Trophoblast cell (in vitro differentiated cells and primary cell): ENCODE results near the gene OR10H4.

Experiments
- DNase-seq, 2 donors: peaks; one replicate each; pipeline ENCODE4 v3.0.0-alpha.2; 2016
- H2AFZ ChIP-seq: 2 replicates; pipeline ENCODE4 v1.6.1; 2013; ENCODE audit warnings: low read length, moderate library complexity, mild to moderate bottlenecking; ENCODE audit not compliant: insufficient read depth, poor library complexity
- H2AK5ac ChIP-seq: 2 replicates; pipeline ENCODE4 v1.6.1; 2013; ENCODE audit warnings: mild to moderate bottlenecking, low read length
- H2BK120ac ChIP-seq: 2 replicates; pipeline ENCODE4 v1.6.1; 2013; ENCODE audit warnings: low read length, mild to moderate bottlenecking, moderate library complexity; ENCODE audit not compliant: insufficient read depth, poor library complexity
- H2BK12ac ChIP-seq: 2 replicates; pipeline ENCODE4 v1.6.1; 2013; ENCODE audit warnings: mild to moderate bottlenecking, low read length, moderate library complexity
- H2BK5ac ChIP-seq: 2 replicates; pipeline ENCODE4 v1.6.1; 2013; ENCODE audit warnings: low read length, low read depth, moderate library complexity, mild to moderate bottlenecking; ENCODE audit not compliant: poor library complexity
- H3K14ac ChIP-seq: 2 replicates; pipeline ENCODE4 v1.6.1; 2013; ENCODE audit warnings: mild to moderate bottlenecking, low read length
- H3K18ac ChIP-seq: 2 replicates; pipeline ENCODE4 v1.6.1; 2013; ENCODE audit warnings: mild to moderate bottlenecking, low read length
- H3K23ac ChIP-seq: 2 replicates; pipeline ENCODE4 v1.6.1; 2013; ENCODE audit warnings: low read length
- H3K27ac ChIP-seq: 2 replicates; pipeline ENCODE4 v1.5.1; 2013; ENCODE audit warnings: low read depth, mild to moderate bottlenecking, inconsistent platforms, low read length, moderate library complexity
- H3K27me3 ChIP-seq: 2 replicates; pipeline ENCODE4 v1.6.1; 2013; ENCODE audit warnings: inconsistent platforms, mild to moderate bottlenecking, low read length, moderate library complexity; ENCODE audit not compliant: insufficient read depth
- H3K36me3 ChIP-seq, 2 experiments: 1 replicate in 1 of 2; 2 replicates in 1 of 2; pipeline ENCODE4 v1.6.1; 2013; ENCODE audit warnings: low read length in 2 of 2, mild to moderate bottlenecking in 2 of 2, moderate library complexity in 1 of 2; ENCODE audit not compliant: insufficient read depth in 2 of 2, control insufficient read depth in 1 of 2
- H3K4ac ChIP-seq: 2 replicates; pipeline ENCODE4 v1.6.1; 2013; ENCODE audit warnings: low read depth, mild to moderate bottlenecking, low read length, moderate library complexity
- H3K4me1 ChIP-seq, 2 experiments: 1 replicate in 1 of 2; 2 replicates in 1 of 2; pipeline ENCODE4 v1.6.1; 2013; ENCODE audit warnings: low read length in 2 of 2, mild to moderate bottlenecking in 2 of 2, moderate library complexity in 1 of 2; ENCODE audit not compliant: insufficient read depth in 2 of 2, control insufficient read depth in 1 of 2
- H3K4me2 ChIP-seq: 2 replicates; pipeline ENCODE4 v1.6.1; 2013; ENCODE audit warnings: inconsistent platforms, mild to moderate bottlenecking, low read length, moderate library complexity
- H3K4me3 ChIP-seq: 2 replicates; pipeline ENCODE4 v1.5.1; 2013; ENCODE audit warnings: mild to moderate bottlenecking, low read depth, low read length, inconsistent platforms
- H3K79me1 ChIP-seq: one replicate; pipeline ENCODE4 v1.6.1; 2013; ENCODE audit warnings: low read length
- H3K79me2 ChIP-seq: 2 replicates; pipeline ENCODE4 v1.6.1; 2013; ENCODE audit warnings: low read length, mild to moderate bottlenecking; ENCODE audit not compliant: control insufficient read depth, insufficient read depth, poor library complexity
- H3K9ac ChIP-seq: 2 replicates; pipeline ENCODE4 v1.6.1; 2013; ENCODE audit warnings: mild to moderate bottlenecking, low read length
- H3K9me3 ChIP-seq: 2 replicates; pipeline ENCODE4 v1.6.1; 2013; ENCODE audit warnings: low read depth, mild to moderate bottlenecking, control low read depth, inconsistent platforms, low read length; ENCODE audit not compliant: insufficient read depth
- H4K12ac ChIP-seq: 2 replicates; pipeline ENCODE4 v1.6.1; 2013; ENCODE audit warnings: low read depth, mild to moderate bottlenecking, low read length, moderate library complexity
- H4K8ac ChIP-seq: 2 replicates; pipeline ENCODE4 v1.6.1; 2013; ENCODE audit warnings: low read depth, mild to moderate bottlenecking, low read length, moderate library complexity
- H4K91ac ChIP-seq: one replicate; pipeline ENCODE4 v1.6.1; 2013; ENCODE audit warnings: low read depth, mild to moderate bottlenecking, low read length, moderate library complexity
- WGBS: extraction: QIAGEN DNeasy Blood & Tissue Kit; methylation state at CpG from one replicate; pipeline ENCODE4 v1.1.7; 2013; ENCODE audit warnings: missing lambda C conversion rate; ENCODE audit not compliant: insufficient read length, insufficient coverage; ENCODE audit errors: extremely low coverage; 5-methylcytosine and 5-hydroxymethylcytosine counted together

The OR10H4 gene

DNA sequence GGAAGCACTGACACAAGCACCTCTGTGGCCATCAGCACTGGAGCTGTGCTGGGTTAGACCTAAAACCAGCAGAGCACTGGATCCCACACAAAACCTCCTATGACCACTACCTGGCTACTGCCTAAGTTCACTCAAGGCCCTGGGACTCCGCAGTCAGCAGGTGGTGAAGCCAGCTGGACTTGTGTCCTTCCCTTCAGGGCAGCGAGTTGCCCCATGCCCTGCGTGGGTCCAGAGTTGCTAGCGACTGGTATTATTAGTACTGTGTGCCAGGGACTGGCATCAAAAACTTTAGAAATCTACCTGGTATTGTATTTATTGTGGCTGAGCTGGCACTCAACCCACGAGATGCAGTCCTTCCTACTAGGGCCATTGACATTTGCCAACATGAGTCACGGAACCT is 6.0 kb downstream of the OR10H4 start:
- no peak overlapping the region for H2BK12ac ChIP-seq
- no peak overlapping the region for H2BK5ac ChIP-seq
- H3K36me3 ChIP-seq: no peaks in the 10 kb centered on the region
- peaks cover 20% of the 10 kb centered on the region for H3K9me3 ChIP-seq
- no peaks in the 10 kb centered on the region for H3K79me2 ChIP-seq
- H3K18ac ChIP-seq: no peak overlapping the region
- no peaks in the 10 kb centered on the region for H3K4me1 ChIP-seq
- no peak overlapping the region for H3K27ac ChIP-seq
- no peak overlapping the region for H4K8ac ChIP-seq
- no peak overlapping the region for H2AK5ac ChIP-seq
- H3K4me3 ChIP-seq: no peak overlapping the region
- H4K91ac ChIP-seq: no peak overlapping the region
- no peak overlapping the region for H3K4ac ChIP-seq
- H3K14ac ChIP-seq: no peak overlapping the region
- no peaks in the 10 kb centered on the region for H3K79me1 ChIP-seq
- H3K27me3 ChIP-seq: no peaks in the 10 kb centered on the region
- H3K23ac ChIP-seq: no peak overlapping the region
- H2AFZ ChIP-seq: no peak overlapping the region
- no peak overlapping the region for H3K9ac ChIP-seq
- DNase-seq: no peak
- no peak overlapping the region for H4K12ac ChIP-seq
- no peak overlapping the region for H2BK120ac ChIP-seq
- WGBS: no CpG with 5 or more reads among the region's 6 CpGs
- H3K4me2 ChIP-seq: no peak overlapping the region

- Histone ChIP-seq H3K9me3 (peaks cover 30% of the 10 kb centered on the region), H3K18ac (no peak overlapping the region), H3K4me3 (no peak overlapping the region), H2BK12ac (no peak overlapping the region), H3K23ac (no peak overlapping the region), H3K27me3 (no peaks in the 10 kb centered on the region), H3K14ac (no peak overlapping the region), H4K8ac (no peak overlapping the region), H3K4me2 (no peak overlapping the region), H3K4ac (no peak overlapping the region), H3K4me1 (no peaks in the 10 kb centered on the region), H3K9ac (no peak overlapping the region), H2AK5ac (no peak overlapping the region), H3K79me2 (no peaks in the 10 kb centered on the region), H4K91ac (no peak overlapping the region), H4K12ac (no peak overlapping the region), H2BK120ac (no peak overlapping the region), H3K79me1 (no peaks in the 10 kb centered on the region), H2AFZ (no peak overlapping the region), H3K27ac (no peak overlapping the region), H3K36me3 (no peaks in the 10 kb centered on the region), H2BK5ac (no peak overlapping the region)
- DNase-seq: peak in 1 of 2 donors; percentile 30
- no CpG with 5 or more reads among the region's 6 CpGs for WGBS
Measured at GRCh38 chr19:15962319-15962718, 13.5 kb downstream of the OR10H4 start.

GRCh38 chr19:15964231-15964630 is 15.4 kb downstream of the OR10H4 start:
- Histone ChIP-seq H4K8ac (no peak overlapping the region), H3K14ac (no peak overlapping the region), H3K79me1 (no peaks in the 10 kb centered on the region), H2BK12ac (no peak overlapping the region), H3K4me2 (no peak overlapping the region), H3K23ac (no peak overlapping the region), H3K27ac (no peak overlapping the region), H3K27me3 (no peaks in the 10 kb centered on the region), H4K91ac (no peak overlapping the region), H3K4ac (no peak overlapping the region), H3K79me2 (no peaks in the 10 kb centered on the region), H2BK120ac (no peak overlapping the region), H3K9ac (no peak overlapping the region), H3K9me3 (peaks cover 28% of the 10 kb centered on the region), H2BK5ac (no peak overlapping the region), H3K4me3 (no peak overlapping the region), H2AK5ac (no peak overlapping the region), H3K4me1 (no peaks in the 10 kb centered on the region), H2AFZ (no peak overlapping the region), H3K36me3 (no peaks in the 10 kb centered on the region), H3K18ac (no peak overlapping the region), H4K12ac (no peak overlapping the region)
- no CpG with 5 or more reads among the region's 2 CpGs for whole genome bisulfite sequencing
- DNase-seq: no peak

DNA sequence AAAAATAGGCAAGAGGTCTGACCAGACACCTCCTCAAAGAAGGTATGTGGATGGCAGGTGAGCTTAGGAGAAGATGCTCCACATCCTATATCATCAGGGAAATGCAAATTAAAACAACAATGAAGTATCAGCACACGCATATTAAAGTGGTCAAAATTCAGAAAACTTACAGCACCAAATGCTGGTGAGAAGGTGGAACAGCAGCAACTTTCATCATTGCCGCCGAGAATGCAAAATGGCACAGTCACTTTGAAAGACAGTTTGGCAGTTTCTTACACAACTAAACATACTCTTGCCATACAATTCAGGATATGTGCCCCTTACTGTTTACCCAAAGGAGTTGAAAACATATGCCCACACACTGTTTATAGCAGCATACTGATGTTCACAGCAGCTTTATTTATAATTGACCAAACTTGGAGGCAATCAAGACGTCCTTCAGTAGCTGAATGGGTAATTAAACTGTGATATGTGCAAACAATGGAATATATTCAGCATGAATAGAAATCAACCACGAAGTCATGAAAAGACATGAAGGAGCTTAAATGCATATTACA is 22.5 kb downstream of the OR10H4 start:
- no peak overlapping the region for H3K18ac ChIP-seq
- H4K91ac ChIP-seq: no peak overlapping the region
- H2BK12ac ChIP-seq: no peak overlapping the region
- peak in 1 of 2 donors; percentile 12 for DNase-seq
- H3K36me3 ChIP-seq: no peaks in the 10 kb centered on the region
- H3K79me2 ChIP-seq: no peaks in the 10 kb centered on the region
- no peak overlapping the region for H2AK5ac ChIP-seq
- H3K4me3 ChIP-seq: no peak overlapping the region
- H3K79me1 ChIP-seq: no peaks in the 10 kb centered on the region
- H3K4me2 ChIP-seq: no peak overlapping the region
- peaks cover 19% of the 10 kb centered on the region for H3K9me3 ChIP-seq
- H2BK120ac ChIP-seq: no peak overlapping the region
- no peak overlapping the region for H4K8ac ChIP-seq
- no peak overlapping the region for H3K9ac ChIP-seq
- H3K4me1 ChIP-seq: no peaks in the 10 kb centered on the region
- H3K23ac ChIP-seq: no peak overlapping the region
- no peak overlapping the region for H3K27ac ChIP-seq
- no peaks in the 10 kb centered on the region for H3K27me3 ChIP-seq
- no CpG with 5 or more reads among the region's 5 CpGs for WGBS
- H2BK5ac ChIP-seq: no peak overlapping the region
- H3K14ac ChIP-seq: no peak overlapping the region
- no peak overlapping the region for H2AFZ ChIP-seq
- H3K4ac ChIP-seq: no peak overlapping the region
- H4K12ac ChIP-seq: no peak overlapping the region
